GM21515 (cell line): ENCODE data around the gene ZNF799.
"Not testable (repeated sequence)": the region's sequence is repeated elsewhere in the genome, so short reads cannot be mapped to it uniquely, and the experiment has no call there.

Source experiments
- ATAC-seq: cut with Tn5 transposase; IDR thresholded peaks from one replicate; pipeline ENCODE4 v1.9.1; 2021; ENCODE audit not compliant: unreplicated experiment

ZNF799 gene

DNA sequence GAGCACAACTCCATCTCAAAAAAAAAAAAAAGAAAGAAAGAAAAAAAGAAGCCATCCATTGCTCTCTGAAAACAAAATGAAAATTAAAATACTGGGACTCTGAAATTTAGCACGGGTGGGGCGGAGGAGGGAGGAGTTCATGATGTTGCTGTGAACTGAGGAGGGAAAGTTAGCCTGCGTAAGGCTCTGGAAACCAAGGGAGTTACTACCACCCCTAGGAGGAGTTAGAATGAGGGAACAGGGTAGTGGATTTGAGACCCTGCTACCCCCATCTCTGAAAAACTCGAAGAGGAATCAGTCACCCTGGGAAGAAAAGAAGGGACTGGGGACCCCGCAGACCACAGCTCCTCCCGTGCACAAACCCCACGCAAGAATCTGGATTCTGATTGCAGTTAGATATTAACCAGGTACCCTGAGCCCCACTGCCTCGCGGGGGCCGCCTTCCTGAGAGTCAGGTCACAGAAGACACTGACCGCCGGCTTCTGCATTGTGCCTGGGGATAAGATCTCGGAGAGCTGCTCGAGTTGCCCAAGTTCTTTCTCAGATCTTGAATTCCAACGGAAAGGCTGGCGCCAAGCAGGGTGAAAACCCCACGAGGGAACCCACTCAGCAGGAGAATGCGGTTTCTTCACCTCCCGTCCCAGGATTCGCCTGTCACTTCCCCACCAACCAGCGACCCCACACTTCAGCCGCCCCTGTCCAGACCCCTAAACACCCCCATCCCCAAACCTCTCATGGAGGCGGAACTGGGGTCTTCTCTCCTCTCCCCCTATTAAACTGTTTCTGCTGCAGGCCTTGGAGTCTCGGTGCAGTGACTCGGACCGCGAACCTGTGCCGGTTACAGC lies 36.5 kb downstream of the ZNF799 start:
- no peak for ATAC-seq

DNA sequence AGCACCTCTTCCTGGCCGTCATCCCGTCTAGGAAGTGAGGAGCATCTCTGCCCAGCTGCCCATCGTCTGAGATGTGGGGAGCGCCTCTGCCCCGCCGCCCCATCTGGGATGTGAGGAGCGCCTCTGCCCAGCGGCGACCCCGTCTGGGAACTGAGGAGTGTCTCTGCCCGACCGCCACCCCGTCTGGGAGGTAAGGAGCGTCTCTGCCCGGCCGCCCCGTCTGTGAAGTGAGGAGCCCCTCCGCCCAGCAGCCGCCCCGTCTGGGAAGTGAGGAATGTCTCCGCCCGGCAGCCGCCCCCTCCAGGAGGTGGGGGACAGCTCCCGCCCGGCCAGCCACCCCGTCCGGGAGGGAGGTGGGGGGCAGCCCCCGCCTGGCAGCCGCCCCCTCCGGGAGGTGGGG lies 38.8 kb downstream of the ZNF799 start:
- ATAC-seq = not testable (repeated sequence)

DNA sequence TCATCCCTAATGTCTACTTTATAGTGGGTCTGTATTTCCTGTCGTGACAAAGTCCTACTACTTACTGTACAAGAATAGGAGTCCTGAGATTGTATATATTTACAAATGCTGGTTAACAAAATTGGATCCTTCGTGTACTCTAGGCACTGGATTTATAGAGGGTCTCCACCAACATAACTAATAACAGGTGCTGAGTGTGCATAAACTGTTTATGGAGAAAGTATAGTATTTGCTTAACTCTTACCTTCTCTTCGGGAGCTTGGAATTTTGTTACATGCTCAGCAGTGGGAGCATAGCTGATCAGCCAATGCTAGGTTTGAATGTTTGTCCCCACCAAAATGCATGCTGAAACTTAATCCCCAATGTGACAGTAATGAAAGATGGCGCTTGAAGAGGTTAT lies 47.7 kb downstream of the ZNF799 start:
- ATAC-seq = no peak

DNA sequence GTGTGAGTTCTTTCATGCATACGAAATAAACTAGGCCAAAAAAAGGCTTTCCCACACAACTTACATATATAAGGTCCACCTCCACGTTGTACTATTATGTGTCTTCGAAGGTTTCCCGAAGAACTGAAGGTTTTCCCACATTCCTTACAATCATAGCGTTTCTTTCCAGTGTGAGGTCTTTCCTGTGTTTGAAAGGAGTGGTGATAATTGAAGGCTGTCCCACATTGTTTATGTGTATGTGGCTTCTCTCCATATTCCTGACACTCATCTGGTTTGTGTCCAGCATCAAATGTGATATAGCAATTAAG lies 50.2 kb downstream of the ZNF799 start:
- no peak for ATAC-seq

DNA sequence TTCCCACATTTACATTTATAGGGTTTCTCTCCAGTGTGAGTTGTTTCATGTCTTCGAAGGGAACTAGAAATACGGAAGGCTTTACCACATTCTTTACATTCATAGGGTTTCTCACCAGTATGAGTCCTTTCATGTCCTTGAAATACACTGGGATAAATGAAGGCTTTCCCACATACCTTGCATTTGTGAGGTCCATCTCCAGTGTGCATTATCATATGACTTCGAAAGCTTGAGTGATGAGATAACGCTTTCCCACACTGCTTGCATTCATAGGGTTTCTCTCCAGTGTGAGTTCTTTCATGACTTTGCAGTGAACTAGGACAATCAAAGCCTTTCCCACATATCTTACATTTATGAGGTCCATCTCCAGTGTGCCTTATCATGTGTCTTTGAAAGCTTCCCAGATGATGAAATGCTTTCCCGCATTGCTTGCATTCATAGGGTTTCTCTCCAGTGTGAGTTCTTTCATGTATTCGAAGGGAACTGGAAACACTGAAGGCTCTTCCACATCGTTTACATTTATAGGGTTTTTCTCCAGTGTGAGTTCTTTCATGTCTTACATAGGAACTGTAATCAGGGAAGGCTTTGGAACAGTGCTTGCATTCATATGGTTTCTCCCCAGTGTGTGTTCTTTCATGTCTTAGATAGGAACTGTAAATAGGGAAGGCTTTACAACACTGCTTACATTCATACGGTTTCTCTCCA lies 50.7 kb downstream of the ZNF799 start:
- ATAC-seq = no peak

DNA sequence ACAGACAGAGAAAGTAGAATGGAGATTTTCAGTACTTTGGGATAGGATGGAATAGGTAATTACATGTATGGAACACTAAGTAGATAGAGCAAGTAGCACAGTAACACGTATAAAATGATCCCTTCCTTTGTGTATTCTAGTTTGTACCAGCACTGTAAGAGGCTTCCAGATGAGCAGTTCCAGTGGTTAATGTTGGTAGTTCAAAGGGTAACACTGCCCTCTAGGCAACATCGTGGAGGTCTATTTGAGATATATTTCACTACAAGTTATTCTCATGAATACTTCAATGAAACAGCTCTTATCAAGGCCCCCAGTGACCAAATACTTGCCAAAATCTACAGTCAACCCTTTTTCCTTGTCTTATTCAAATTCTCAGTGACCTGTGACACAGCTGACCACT lies 54.2 kb downstream of the ZNF799 start:
- no peak for ATAC-seq

DNA sequence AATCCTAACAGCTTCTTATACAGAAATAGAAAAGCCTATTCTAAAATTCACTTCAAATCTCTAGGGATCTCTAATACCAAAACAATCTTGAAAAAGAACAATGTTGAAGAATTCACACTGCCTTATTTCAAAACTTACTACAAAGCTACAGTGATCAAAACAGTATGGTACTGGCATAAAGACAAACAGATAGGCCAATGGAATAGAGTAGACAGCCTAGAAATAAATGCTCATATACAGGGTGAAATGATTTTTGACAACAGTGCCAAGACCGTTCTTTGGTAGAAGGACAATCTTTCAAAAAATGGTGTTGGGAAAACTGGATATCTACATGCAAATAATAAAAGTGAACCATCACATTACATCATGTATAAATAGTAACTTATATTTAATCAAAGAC lies 55.9 kb downstream of the ZNF799 start:
- no peak for ATAC-seq
